Measurements from ENCODE around the gene KCNK10. TPM values are rescaled to one million over a fixed set of nuclear protein-coding genes. Genes with fewer than 3 reads are reported as not detected.

Gene KCNK10
- total and polyA plus RNA-seq, 2 of the 8 experiments (the other 6 are each of a cell fraction or from before 2014, with no cell fraction given): 0.45 to 0.63 TPM

- no peak for TF ChIP-seq SIN3A (conservative IDR thresholded peaks at IDR 0.05 in 1 of 2, IDR thresholded peaks at IDR 0.05 in 1 of 2; ENCODE audit: low read depth in 1 of 2, low read length in 2 of 2)
Observed at GRCh38 chr14:88269806-88270420, 53.2 kb downstream of the KCNK10 start (continued).

Measured in H1 (cell line).